ENCODE results near the gene NDE1.

GRCh38 chr16:15640966-15641365 lies 9.1 kb upstream of the NDE1 start:
- TF ChIP-seq CTCF (IDR thresholded peaks at IDR 0.05) = no peak
- TF ChIP-seq POLR2A (IDR thresholded peaks at IDR 0.05) = no peak
